ENCODE results near the gene SULT2B1. TPM values are rescaled to one million over a fixed set of nuclear protein-coding genes. Genes with fewer than 3 reads are reported as not detected.

Gene SULT2B1
- total and polyA plus RNA-seq, 2 experiments from 2014 or later: 0.79 TPM; not detected in 1

DNA sequence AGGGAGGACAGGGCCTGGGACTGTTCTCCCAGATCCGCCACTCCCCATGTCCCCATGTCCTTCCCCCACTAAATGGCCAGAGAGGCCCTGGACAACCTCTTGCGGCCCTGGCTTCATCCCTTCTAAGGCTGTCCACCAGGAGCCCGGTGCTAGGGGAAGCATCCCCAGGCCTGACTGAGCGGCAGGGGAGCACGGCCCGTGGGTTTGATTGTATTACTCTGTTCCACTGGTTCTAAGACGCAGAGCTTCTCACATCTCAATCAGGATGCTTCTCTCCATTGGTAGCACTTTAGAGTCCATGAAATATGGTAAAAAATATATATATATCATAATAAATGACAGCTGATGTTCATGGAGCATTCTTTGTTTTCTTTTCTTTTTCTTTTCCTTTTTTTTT is 55.4 kb downstream of the SULT2B1 start:
- TF ChIP-seq, protein P1, sequence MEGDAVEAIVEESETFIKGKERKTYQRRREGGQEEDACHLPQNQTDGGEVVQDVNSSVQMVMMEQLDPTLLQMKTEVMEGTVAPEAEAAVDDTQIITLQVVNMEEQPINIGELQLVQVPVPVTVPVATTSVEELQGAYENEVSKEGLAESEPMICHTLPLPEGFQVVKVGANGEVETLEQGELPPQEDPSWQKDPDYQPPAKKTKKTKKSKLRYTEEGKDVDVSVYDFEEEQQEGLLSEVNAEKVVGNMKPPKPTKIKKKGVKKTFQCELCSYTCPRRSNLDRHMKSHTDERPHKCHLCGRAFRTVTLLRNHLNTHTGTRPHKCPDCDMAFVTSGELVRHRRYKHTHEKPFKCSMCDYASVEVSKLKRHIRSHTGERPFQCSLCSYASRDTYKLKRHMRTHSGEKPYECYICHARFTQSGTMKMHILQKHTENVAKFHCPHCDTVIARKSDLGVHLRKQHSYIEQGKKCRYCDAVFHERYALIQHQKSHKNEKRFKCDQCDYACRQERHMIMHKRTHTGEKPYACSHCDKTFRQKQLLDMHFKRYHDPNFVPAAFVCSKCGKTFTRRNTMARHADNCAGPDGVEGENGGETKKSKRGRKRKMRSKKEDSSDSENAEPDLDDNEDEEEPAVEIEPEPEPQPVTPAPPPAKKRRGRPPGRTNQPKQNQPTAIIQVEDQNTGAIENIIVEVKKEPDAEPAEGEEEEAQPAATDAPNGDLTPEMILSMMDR (IDR thresholded peaks at IDR 0.05; ENCODE audit: poor library complexity): no peak
- no peak for TF ChIP-seq EZH2 (IDR thresholded peaks at IDR 0.05; ENCODE audit: borderline replicate concordance)
- no peak for TF ChIP-seq EZH2phosphoT487 (IDR thresholded peaks at IDR 0.05; ENCODE audit: low read depth, severe bottlenecking, unreplicated experiment)
- H3K9me3 ChIP-seq (ENCODE audit: low read depth): no peaks in the 10 kb centered on the region
- H3K27me3 ChIP-seq: no peaks in the 10 kb centered on the region
- H3K4me1 ChIP-seq (ENCODE audit: insufficient read depth): peaks cover 4% of the 10 kb centered on the region
- no peaks in the 10 kb centered on the region for H4K20me1 ChIP-seq (ENCODE audit: insufficient read depth, poor library complexity, severe bottlenecking)
- no peak overlapping the region for H3K27ac ChIP-seq
- no peaks in the 10 kb centered on the region for H3K79me2 ChIP-seq
- no peak overlapping the region for H3K4me2 ChIP-seq
- WGBS (ENCODE audit: low lambda C conversion rate, missing lambda C conversion rate): 93% methylated on average over 7 of the region's 7 CpGs
- no peaks in the 10 kb centered on the region for H3K36me3 ChIP-seq (replicated peaks; ENCODE audit: insufficient read depth, low read depth)
- no peaks in the 10 kb centered on the region for H3K9me2 ChIP-seq (replicated peaks; ENCODE audit: insufficient read depth)
- H2AFZ ChIP-seq: no peak overlapping the region
- DNase-seq (ENCODE audit: low spot score): no peak
- H3K4me3 ChIP-seq: no peak overlapping the region

DNA sequence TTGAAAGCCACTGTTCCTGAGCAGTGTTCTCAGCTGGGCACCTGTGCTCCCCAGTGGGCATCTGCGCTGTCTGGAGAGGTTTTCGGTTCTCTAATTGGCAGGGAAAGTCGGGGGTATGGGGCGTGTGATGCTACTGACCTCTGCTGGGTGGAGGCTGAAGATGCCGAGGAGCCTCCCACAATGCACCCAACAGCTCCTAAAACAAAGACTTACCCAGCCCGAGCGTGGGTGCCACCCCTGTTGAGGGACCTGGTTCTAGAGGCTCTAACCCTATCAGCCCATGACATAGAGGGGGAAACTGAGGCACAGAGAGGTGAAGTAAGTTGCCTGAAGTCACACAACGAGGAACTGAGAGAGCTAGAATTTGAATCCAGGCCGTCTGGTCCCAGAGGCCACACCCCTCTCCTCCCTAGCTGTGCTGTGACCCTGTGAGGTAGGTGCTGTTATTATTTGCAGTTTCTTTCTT is 56.9 kb downstream of the SULT2B1 start:
- Histone ChIP-seq H3K4me3 (no peak overlapping the region), H3K36me3 (replicated peaks; ENCODE audit: insufficient read depth, low read depth) (no peaks in the 10 kb centered on the region), H2AFZ (no peak overlapping the region), H3K79me2 (peaks cover 5% of the 10 kb centered on the region), H4K20me1 (ENCODE audit: insufficient read depth, poor library complexity, severe bottlenecking) (no peaks in the 10 kb centered on the region), H3K9me3 (ENCODE audit: low read depth) (no peaks in the 10 kb centered on the region), H3K4me1 (ENCODE audit: insufficient read depth) (peaks cover 4% of the 10 kb centered on the region), H3K27me3 (no peaks in the 10 kb centered on the region), H3K9me2 (replicated peaks; ENCODE audit: insufficient read depth) (no peaks in the 10 kb centered on the region), H3K27ac (no peak overlapping the region), H3K4me2 (no peak overlapping the region)
- 50% methylated on average over 9 of the region's 9 CpGs for WGBS (ENCODE audit: low lambda C conversion rate, missing lambda C conversion rate)
- DNase-seq (ENCODE audit: low spot score): no peak
- TF ChIP-seq EZH2phosphoT487 (IDR thresholded peaks at IDR 0.05; ENCODE audit: low read depth, severe bottlenecking, unreplicated experiment): no peak
- TF ChIP-seq, protein P1 (IDR thresholded peaks at IDR 0.05; ENCODE audit: poor library complexity): peak; percentile 38

DNA sequence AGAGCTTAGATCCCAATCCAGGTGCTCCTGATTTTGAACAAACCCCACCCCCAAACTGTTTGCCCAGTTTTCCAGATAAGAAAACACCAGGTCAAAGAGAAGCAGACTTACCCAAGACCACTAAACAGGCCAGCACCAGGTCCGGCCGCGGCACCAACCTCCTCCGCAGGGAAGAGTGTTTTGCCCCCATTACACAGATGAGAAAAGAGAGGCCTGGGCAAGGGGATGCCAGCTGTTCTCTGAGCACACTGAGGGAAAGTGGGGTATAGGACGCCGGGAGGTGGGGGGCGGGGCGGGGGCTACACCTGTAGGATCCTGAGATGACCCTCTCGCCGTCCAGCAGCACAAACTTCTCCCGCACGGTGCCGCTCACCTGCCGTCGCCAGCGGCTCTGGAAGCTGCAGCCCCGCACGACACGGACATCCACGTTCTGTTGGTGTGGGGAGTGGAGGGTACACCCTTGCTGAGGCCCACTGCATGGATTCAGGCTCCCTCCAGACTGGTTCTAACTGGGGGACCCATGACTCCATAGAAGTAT is 57.7 kb downstream of the SULT2B1 start:
- 97% methylated on average over 20 of the region's 20 CpGs for WGBS (ENCODE audit: low lambda C conversion rate, missing lambda C conversion rate)

More for the DNA sequence above, 57.7 kb downstream of the SULT2B1 start:
- Histone ChIP-seq H3K27ac (no peak overlapping the region), H3K27me3 (no peaks in the 10 kb centered on the region), H3K4me2 (no peak overlapping the region), H3K4me3 (no peak overlapping the region), H3K9me2 (replicated peaks; ENCODE audit: insufficient read depth) (no peaks in the 10 kb centered on the region), H3K4me1 (ENCODE audit: insufficient read depth) (peaks cover 5% of the 10 kb centered on the region), H4K20me1 (ENCODE audit: insufficient read depth, poor library complexity, severe bottlenecking) (no peaks in the 10 kb centered on the region), H3K36me3 (replicated peaks; ENCODE audit: insufficient read depth, low read depth) (no peaks in the 10 kb centered on the region), H3K9me3 (ENCODE audit: low read depth) (no peaks in the 10 kb centered on the region), H3K79me2 (peaks cover 7% of the 10 kb centered on the region), H2AFZ (no peak overlapping the region)
- TF ChIP-seq EZH2phosphoT487 (IDR thresholded peaks at IDR 0.05; ENCODE audit: low read depth, severe bottlenecking, unreplicated experiment): no peak
- TF ChIP-seq EZH2 (IDR thresholded peaks at IDR 0.05; ENCODE audit: borderline replicate concordance): no peak
- TF ChIP-seq, protein P1 (IDR thresholded peaks at IDR 0.05; ENCODE audit: poor library complexity): no peak
- DNase-seq (ENCODE audit: low spot score): no peak
